Measurements from ENCODE around the gene OLFM3. TPM values are rescaled to one million over a fixed set of nuclear protein-coding genes. Genes with fewer than 3 reads are reported as not detected.

Gene OLFM3
- 0.10 TPM for total RNA-seq

- Histone ChIP-seq H3K9me3 (ENCODE audit: low read depth, low read length) (no peaks in the 10 kb centered on the region), H3K4me1 (ENCODE audit: insufficient read depth, low read length) (no peaks in the 10 kb centered on the region), H3K4me3 (ENCODE audit: low read length) (no peak within 1 kb of the TSS), H3K27me3 (ENCODE audit: insufficient read depth, low read length) (peaks cover 8% of the 10 kb centered on the region)
These were observed at the start of gene OLFM3 for GRCh38 chr1:101996825-101997465. OLFM3 (minus strand) TSS chr1:101996926.

GRCh38 chr1:102045752-102046151 lies 49.0 kb upstream of the OLFM3 start:
- H3K27me3 ChIP-seq (ENCODE audit: insufficient read depth, low read length), result no peaks in the 10 kb centered on the region
- no peak overlapping the region for H3K4me3 ChIP-seq (ENCODE audit: low read length)
- no peaks in the 10 kb centered on the region for H3K9me3 ChIP-seq (ENCODE audit: low read depth, low read length)
- no peaks in the 10 kb centered on the region for H3K4me1 ChIP-seq (ENCODE audit: insufficient read depth, low read length)

- H3K4me3 ChIP-seq (ENCODE audit: low read length), result no peak overlapping the region
- no peaks in the 10 kb centered on the region for H3K4me1 ChIP-seq (ENCODE audit: insufficient read depth, low read length)
- H3K27me3 ChIP-seq (ENCODE audit: insufficient read depth, low read length), result no peaks in the 10 kb centered on the region
- no peaks in the 10 kb centered on the region for H3K9me3 ChIP-seq (ENCODE audit: low read depth, low read length)
These were observed 35.8 kb upstream of the OLFM3 start for GRCh38 chr1:102032534-102032933.

- peaks cover 4% of the 10 kb centered on the region for H3K9me3 ChIP-seq (ENCODE audit: low read depth, low read length)
- H3K27me3 ChIP-seq (ENCODE audit: insufficient read depth, low read length), result no peaks in the 10 kb centered on the region
- no peaks in the 10 kb centered on the region for H3K4me1 ChIP-seq (ENCODE audit: insufficient read depth, low read length)
- no peak overlapping the region for H3K4me3 ChIP-seq (ENCODE audit: low read length)
These were observed 22.8 kb upstream of the OLFM3 start for GRCh38 chr1:102019530-102019929.

GRCh38 chr1:102015728-102016127 lies 19.0 kb upstream of the OLFM3 start:
- Histone ChIP-seq H3K27me3 (ENCODE audit: insufficient read depth, low read length) (no peaks in the 10 kb centered on the region), H3K4me3 (ENCODE audit: low read length) (no peak overlapping the region)

GRCh38 chr1:102002057-102002456 lies 5.3 kb upstream of the OLFM3 start:
- Histone ChIP-seq H3K9me3 (ENCODE audit: low read depth, low read length) (no peaks in the 10 kb centered on the region), H3K4me3 (ENCODE audit: low read length) (no peak overlapping the region), H3K27me3 (ENCODE audit: insufficient read depth, low read length) (peaks cover 3% of the 10 kb centered on the region)

More at GRCh38 chr1:102015728-102016127, 19.0 kb upstream of the OLFM3 start:
- no peaks in the 10 kb centered on the region for H3K4me1 ChIP-seq (ENCODE audit: insufficient read depth, low read length)
- H3K9me3 ChIP-seq (ENCODE audit: low read depth, low read length), result no peaks in the 10 kb centered on the region

GRCh38 chr1:101995984-101996745 lies 561 bp downstream of the OLFM3 start:
- H3K9me3 ChIP-seq (ENCODE audit: low read depth, low read length), result no peaks in the 10 kb centered on the region
- H3K4me3 ChIP-seq (ENCODE audit: low read length), result no peak overlapping the region
- no peaks in the 10 kb centered on the region for H3K4me1 ChIP-seq (ENCODE audit: insufficient read depth, low read length)
- H3K27me3 ChIP-seq (ENCODE audit: insufficient read depth, low read length), result peaks cover 8% of the 10 kb centered on the region

More at GRCh38 chr1:102002057-102002456, 5.3 kb upstream of the OLFM3 start:
- no peaks in the 10 kb centered on the region for H3K4me1 ChIP-seq (ENCODE audit: insufficient read depth, low read length)

GRCh38 chr1:101993710-101994109 lies 3.0 kb downstream of the OLFM3 start:
- no peaks in the 10 kb centered on the region for H3K9me3 ChIP-seq (ENCODE audit: low read depth, low read length)
- H3K4me3 ChIP-seq (ENCODE audit: low read length), result no peak overlapping the region
- peaks cover 8% of the 10 kb centered on the region for H3K27me3 ChIP-seq (ENCODE audit: insufficient read depth, low read length)
- no peaks in the 10 kb centered on the region for H3K4me1 ChIP-seq (ENCODE audit: insufficient read depth, low read length)

GRCh38 chr1:101992821-101993575 lies 3.7 kb downstream of the OLFM3 start:
- Histone ChIP-seq H3K4me1 (ENCODE audit: insufficient read depth, low read length) (no peaks in the 10 kb centered on the region), H3K4me3 (ENCODE audit: low read length) (no peak overlapping the region), H3K9me3 (ENCODE audit: low read depth, low read length) (no peaks in the 10 kb centered on the region), H3K27me3 (ENCODE audit: insufficient read depth, low read length) (peaks cover 8% of the 10 kb centered on the region)

- Histone ChIP-seq H3K4me3 (ENCODE audit: low read length) (no peak overlapping the region), H3K9me3 (ENCODE audit: low read depth, low read length) (no peaks in the 10 kb centered on the region), H3K4me1 (ENCODE audit: insufficient read depth, low read length) (no peaks in the 10 kb centered on the region), H3K27me3 (ENCODE audit: insufficient read depth, low read length) (no peaks in the 10 kb centered on the region)
These were observed 15.8 kb downstream of the OLFM3 start for GRCh38 chr1:101980974-101981373.

- Histone ChIP-seq H3K4me1 (ENCODE audit: insufficient read depth, low read length) (no peaks in the 10 kb centered on the region), H3K4me3 (ENCODE audit: low read length) (no peak overlapping the region), H3K27me3 (ENCODE audit: insufficient read depth, low read length) (no peaks in the 10 kb centered on the region), H3K9me3 (ENCODE audit: low read depth, low read length) (no peaks in the 10 kb centered on the region)
These were observed 19.5 kb downstream of the OLFM3 start for GRCh38 chr1:101977266-101977665.

GRCh38 chr1:101976161-101976560 lies 20.6 kb downstream of the OLFM3 start:
- no peaks in the 10 kb centered on the region for H3K4me1 ChIP-seq (ENCODE audit: insufficient read depth, low read length)
- H3K9me3 ChIP-seq (ENCODE audit: low read depth, low read length), result no peaks in the 10 kb centered on the region
- H3K4me3 ChIP-seq (ENCODE audit: low read length), result no peak overlapping the region
- no peaks in the 10 kb centered on the region for H3K27me3 ChIP-seq (ENCODE audit: insufficient read depth, low read length)

- Histone ChIP-seq H3K4me3 (ENCODE audit: low read length) (no peak overlapping the region), H3K9me3 (ENCODE audit: low read depth, low read length) (no peaks in the 10 kb centered on the region), H3K27me3 (ENCODE audit: insufficient read depth, low read length) (no peaks in the 10 kb centered on the region), H3K4me1 (ENCODE audit: insufficient read depth, low read length) (no peaks in the 10 kb centered on the region)
These were observed 21.4 kb downstream of the OLFM3 start for GRCh38 chr1:101975371-101975770.

- Histone ChIP-seq H3K4me1 (ENCODE audit: insufficient read depth, low read length) (no peaks in the 10 kb centered on the region), H3K4me3 (ENCODE audit: low read length) (no peak overlapping the region)
These were observed 22.0 kb downstream of the OLFM3 start for GRCh38 chr1:101974599-101975274.

GRCh38 chr1:101971304-101971703 lies 25.4 kb downstream of the OLFM3 start:
- no peaks in the 10 kb centered on the region for H3K9me3 ChIP-seq (ENCODE audit: low read depth, low read length)
- H3K4me1 ChIP-seq (ENCODE audit: insufficient read depth, low read length), result no peaks in the 10 kb centered on the region
- H3K4me3 ChIP-seq (ENCODE audit: low read length), result no peak overlapping the region
- H3K27me3 ChIP-seq (ENCODE audit: insufficient read depth, low read length), result no peaks in the 10 kb centered on the region

More at GRCh38 chr1:101974599-101975274, 22.0 kb downstream of the OLFM3 start:
- H3K27me3 ChIP-seq (ENCODE audit: insufficient read depth, low read length), result no peaks in the 10 kb centered on the region
- no peaks in the 10 kb centered on the region for H3K9me3 ChIP-seq (ENCODE audit: low read depth, low read length)
